MG63 (cell line): ENCODE data around the gene GUCY1A2. TPM values are rescaled to one million over a fixed set of nuclear protein-coding genes. Genes with fewer than 3 reads are reported as not detected.

Experiments
- DNase-seq: peaks from one replicate; pipeline ENCODE4 v3.0.0-alpha.2; 2020
- H3K27me3 ChIP-seq: fragments of 250-450 bp; sonication (Bioruptor Pico); 2 replicates; pipeline ENCODE4 v1.5.1; 2020; ENCODE audit warnings: mild to moderate bottlenecking, moderate library complexity
- H3K36me3 ChIP-seq: fragments of 250-450 bp; sonication (Bioruptor Pico); 2 replicates; pipeline ENCODE4 v1.5.1; 2020; ENCODE audit warnings: mild to moderate bottlenecking, moderate library complexity
- H3K4me3 ChIP-seq: fragments of 250-450 bp; sonication (Bioruptor Pico); 2 replicates; pipeline ENCODE4 v1.5.1; 2020; ENCODE audit warnings: mild to moderate bottlenecking, moderate library complexity
- H3K9me3 ChIP-seq: fragments of 250-450 bp; sonication (Bioruptor Pico); 2 replicates; pipeline ENCODE4 v1.5.1; 2020; ENCODE audit warnings: mild to moderate bottlenecking, moderate library complexity
- total RNA-seq: library from RNA; depleted of rRNA; stranded (reverse); fragments of >200 nt; shearing (Covaris generic); gene quantifications from 2 replicates; pipeline ENCODE4 v1.2.3, GENCODE V29; 2014; ENCODE audit warnings: low replicate concordance

GUCY1A2 gene
- total RNA-seq, 1 experiment from 2014 or later = 3.2 TPM

GRCh38 chr11:106969644-106970355, 48.5 kb downstream of the GUCY1A2 start:
- Histone ChIP-seq H3K9me3 (no peaks in the 10 kb centered on the region), H3K27me3 (no peaks in the 10 kb centered on the region), H3K4me3 (no peak overlapping the region), H3K36me3 (no peaks in the 10 kb centered on the region)
- DNase-seq = no peak

DNA sequence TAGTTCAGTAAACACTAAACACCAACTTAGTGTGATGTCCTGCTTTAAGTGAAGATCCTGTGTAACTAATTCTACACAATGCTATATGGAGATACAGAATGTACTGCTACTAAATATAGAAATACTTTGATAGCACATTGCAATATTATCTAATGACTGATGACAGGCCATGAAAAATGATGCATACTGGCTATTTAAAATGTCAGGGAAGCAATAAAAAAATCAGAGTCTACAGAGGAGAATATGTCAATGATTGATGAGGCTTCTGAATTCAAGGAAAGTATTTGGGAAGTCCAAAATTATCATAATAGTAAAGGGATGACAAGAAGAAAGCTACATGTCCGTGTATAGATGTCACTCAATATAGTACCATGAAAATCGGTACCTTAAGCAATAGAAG, 55.3 kb downstream of the GUCY1A2 start:
- Histone ChIP-seq H3K9me3 (no peaks in the 10 kb centered on the region), H3K4me3 (no peak overlapping the region), H3K36me3 (no peaks in the 10 kb centered on the region), H3K27me3 (no peaks in the 10 kb centered on the region)
- no peak for DNase-seq

GRCh38 chr11:106961518-106961917, 56.8 kb downstream of the GUCY1A2 start:
- no peak overlapping the region for H3K4me3 ChIP-seq
- no peaks in the 10 kb centered on the region for H3K27me3 ChIP-seq
- no peaks in the 10 kb centered on the region for H3K9me3 ChIP-seq
- H3K36me3 ChIP-seq = no peaks in the 10 kb centered on the region
- DNase-seq = no peak

DNA sequence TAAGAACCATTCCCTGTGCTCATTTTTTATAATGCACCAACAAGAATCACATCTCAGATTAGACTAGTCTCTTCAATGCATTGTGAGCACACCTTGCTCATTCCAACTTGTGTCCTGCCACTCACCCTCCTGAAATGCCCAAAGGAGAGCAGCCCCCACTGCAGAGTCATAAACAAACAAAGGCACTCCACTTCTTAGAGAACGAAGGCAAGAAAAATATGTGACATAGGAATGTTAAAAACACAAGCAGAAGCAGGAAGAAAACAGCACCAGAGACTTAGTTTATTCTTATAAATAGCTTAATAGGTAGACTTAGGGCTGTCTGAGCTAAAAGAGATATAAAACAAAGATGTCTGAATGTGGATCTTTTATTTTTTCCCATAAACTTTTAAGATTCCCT, 57.2 kb downstream of the GUCY1A2 start:
- no peak overlapping the region for H3K4me3 ChIP-seq
- H3K27me3 ChIP-seq = no peaks in the 10 kb centered on the region
- H3K36me3 ChIP-seq = no peaks in the 10 kb centered on the region
- no peaks in the 10 kb centered on the region for H3K9me3 ChIP-seq
- DNase-seq = peak; percentile 3

- DNase-seq = no peak
These were observed 58.5 kb downstream of the GUCY1A2 start for GRCh38 chr11:106959800-106960199.

DNA sequence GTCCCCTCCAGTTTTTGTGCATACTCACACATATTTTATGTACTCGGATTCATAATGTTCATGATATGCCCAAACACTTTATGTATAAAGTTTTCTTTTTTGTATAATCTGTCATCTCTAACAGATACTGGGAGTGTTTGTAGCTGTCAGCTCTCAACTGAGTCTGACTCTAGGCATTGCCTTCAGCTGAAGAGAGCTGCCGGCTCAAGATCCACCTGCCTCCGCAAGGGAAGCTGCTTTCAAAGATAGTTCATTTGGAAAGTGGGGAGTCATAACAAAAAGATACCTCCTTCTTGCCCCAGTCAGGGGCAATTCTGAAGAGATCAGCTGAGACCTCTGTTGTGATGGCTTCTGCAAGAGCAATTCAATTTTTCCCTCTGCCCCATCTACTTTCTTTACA, 58.9 kb downstream of the GUCY1A2 start:
- H3K36me3 ChIP-seq = no peaks in the 10 kb centered on the region
- H3K27me3 ChIP-seq = no peaks in the 10 kb centered on the region
- no peaks in the 10 kb centered on the region for H3K9me3 ChIP-seq
- H3K4me3 ChIP-seq = no peak overlapping the region
- no peak for DNase-seq

More at GRCh38 chr11:106959800-106960199, 58.5 kb downstream of the GUCY1A2 start:
- Histone ChIP-seq H3K27me3 (no peaks in the 10 kb centered on the region), H3K9me3 (no peaks in the 10 kb centered on the region), H3K4me3 (no peak overlapping the region), H3K36me3 (no peaks in the 10 kb centered on the region)

DNA sequence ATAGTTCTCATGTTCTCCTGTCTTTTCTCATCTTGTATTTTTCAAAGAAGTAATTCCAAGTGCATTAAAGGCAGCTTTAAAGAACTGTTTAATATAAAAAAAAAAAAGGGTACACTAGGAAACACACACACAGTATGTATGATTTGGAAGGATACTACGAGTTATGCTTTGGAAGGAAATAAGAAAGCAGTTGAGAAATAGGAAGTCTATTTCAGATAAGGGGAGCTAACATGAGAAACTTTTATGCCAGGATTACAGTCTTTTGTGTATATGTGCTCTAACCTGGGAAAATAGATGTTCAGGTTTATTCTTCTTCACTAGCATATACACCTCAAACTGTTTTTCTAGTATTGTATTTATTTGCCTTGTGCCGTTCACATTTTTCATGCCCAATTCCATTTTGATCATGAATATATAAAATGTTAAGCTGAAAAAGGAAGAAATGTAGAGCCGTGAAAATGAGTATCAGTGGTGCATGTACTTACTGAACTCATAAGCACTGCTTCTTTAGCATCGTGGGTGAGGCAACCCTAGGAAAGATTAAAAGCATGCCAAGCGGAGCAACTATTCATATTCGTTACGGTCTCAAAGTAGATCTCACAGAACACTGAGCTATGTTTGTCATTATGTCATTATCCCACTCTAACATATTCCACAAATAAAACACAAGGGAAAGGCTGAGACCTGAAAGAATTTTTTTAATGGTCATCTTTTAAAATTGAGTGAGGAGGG, 59.6 kb downstream of the GUCY1A2 start:
- Histone ChIP-seq H3K9me3 (no peaks in the 10 kb centered on the region), H3K4me3 (no peak overlapping the region), H3K27me3 (no peaks in the 10 kb centered on the region), H3K36me3 (no peaks in the 10 kb centered on the region)
- no peak for DNase-seq

DNA sequence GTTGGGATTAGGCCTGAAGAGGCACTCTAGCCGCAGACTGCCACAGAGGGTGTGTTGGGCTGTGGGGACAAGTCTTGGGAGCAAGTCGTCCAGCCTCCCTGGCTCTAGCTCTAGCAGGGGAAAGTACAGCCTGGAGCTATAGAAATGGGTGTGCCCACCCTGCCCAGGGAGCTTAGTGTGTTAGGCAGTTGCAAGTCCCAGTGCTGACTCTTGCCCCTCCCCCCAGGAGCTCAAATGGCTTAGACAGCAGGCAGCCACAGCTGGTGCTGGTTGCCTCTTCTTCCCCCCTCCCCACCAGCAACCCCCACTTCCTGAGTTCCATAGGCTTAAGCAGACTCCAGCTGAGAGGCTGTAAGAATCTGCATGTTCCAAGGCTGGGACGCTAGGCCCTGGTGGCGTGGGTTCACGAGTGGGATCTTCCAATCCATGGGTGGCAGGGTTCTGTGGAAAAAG, 61.2 kb downstream of the GUCY1A2 start:
- Histone ChIP-seq H3K36me3 (no peaks in the 10 kb centered on the region), H3K9me3 (no peaks in the 10 kb centered on the region), H3K4me3 (no peak overlapping the region)

GRCh38 chr11:106950067-106950491, 68.2 kb downstream of the GUCY1A2 start:
- H3K36me3 ChIP-seq = no peaks in the 10 kb centered on the region
- H3K9me3 ChIP-seq = no peaks in the 10 kb centered on the region
- no peak overlapping the region for H3K4me3 ChIP-seq
- H3K27me3 ChIP-seq = no peaks in the 10 kb centered on the region
- no peak for DNase-seq

More for the DNA sequence above, 61.2 kb downstream of the GUCY1A2 start:
- no peak for DNase-seq
- H3K27me3 ChIP-seq = no peaks in the 10 kb centered on the region

GRCh38 chr11:106943089-106943488, 75.2 kb downstream of the GUCY1A2 start:
- DNase-seq = no peak
- Histone ChIP-seq H3K27me3 (no peaks in the 10 kb centered on the region), H3K9me3 (no peaks in the 10 kb centered on the region), H3K4me3 (no peak overlapping the region), H3K36me3 (no peaks in the 10 kb centered on the region)

- no peak overlapping the region for H3K4me3 ChIP-seq
- no peak for DNase-seq
- H3K36me3 ChIP-seq = no peaks in the 10 kb centered on the region
- H3K9me3 ChIP-seq = no peaks in the 10 kb centered on the region
- H3K27me3 ChIP-seq = no peaks in the 10 kb centered on the region
These were observed 79.1 kb downstream of the GUCY1A2 start for GRCh38 chr11:106939157-106939556.

- Histone ChIP-seq H3K9me3 (no peaks in the 10 kb centered on the region), H3K4me3 (no peak overlapping the region), H3K36me3 (no peaks in the 10 kb centered on the region), H3K27me3 (no peaks in the 10 kb centered on the region)
- DNase-seq = no peak
These were observed 81.2 kb downstream of the GUCY1A2 start for GRCh38 chr11:106937111-106937510.

DNA sequence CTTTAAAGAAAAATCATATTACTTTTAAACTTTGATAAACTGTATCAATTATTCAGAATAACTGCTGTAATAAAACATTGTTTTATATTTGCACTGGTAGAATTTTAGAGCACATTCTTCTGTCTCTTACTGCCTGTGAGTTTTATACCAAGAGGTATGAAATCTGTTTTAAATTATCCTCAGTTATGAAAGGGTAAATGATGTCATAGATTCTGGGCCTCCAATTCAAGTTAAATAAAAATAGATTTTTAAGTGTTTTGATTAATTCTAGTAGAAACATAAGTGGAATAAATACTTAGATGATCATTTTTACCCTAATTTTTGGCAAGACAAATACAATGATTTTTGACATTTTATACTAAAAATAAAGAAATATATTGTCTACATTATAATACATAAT, 93.0 kb downstream of the GUCY1A2 start:
- no peak overlapping the region for H3K4me3 ChIP-seq
- no peaks in the 10 kb centered on the region for H3K36me3 ChIP-seq
- no peaks in the 10 kb centered on the region for H3K27me3 ChIP-seq
- H3K9me3 ChIP-seq = peaks cover 6% of the 10 kb centered on the region
- DNase-seq = no peak

GRCh38 chr11:106920899-106921509, 97.3 kb downstream of the GUCY1A2 start:
- no peak for DNase-seq
- no peaks in the 10 kb centered on the region for H3K27me3 ChIP-seq
- H3K4me3 ChIP-seq = no peak overlapping the region
- H3K36me3 ChIP-seq = no peaks in the 10 kb centered on the region
- no peaks in the 10 kb centered on the region for H3K9me3 ChIP-seq

GRCh38 chr11:106917973-106918372, 100.3 kb downstream of the GUCY1A2 start:
- no peak for DNase-seq
- Histone ChIP-seq H3K4me3 (no peak overlapping the region), H3K9me3 (no peaks in the 10 kb centered on the region), H3K36me3 (no peaks in the 10 kb centered on the region), H3K27me3 (no peaks in the 10 kb centered on the region)

GRCh38 chr11:106914409-106914808, 103.9 kb downstream of the GUCY1A2 start:
- H3K9me3 ChIP-seq = no peaks in the 10 kb centered on the region
- no peak for DNase-seq
- H3K4me3 ChIP-seq = no peak overlapping the region
- H3K36me3 ChIP-seq = no peaks in the 10 kb centered on the region
- no peaks in the 10 kb centered on the region for H3K27me3 ChIP-seq

DNA sequence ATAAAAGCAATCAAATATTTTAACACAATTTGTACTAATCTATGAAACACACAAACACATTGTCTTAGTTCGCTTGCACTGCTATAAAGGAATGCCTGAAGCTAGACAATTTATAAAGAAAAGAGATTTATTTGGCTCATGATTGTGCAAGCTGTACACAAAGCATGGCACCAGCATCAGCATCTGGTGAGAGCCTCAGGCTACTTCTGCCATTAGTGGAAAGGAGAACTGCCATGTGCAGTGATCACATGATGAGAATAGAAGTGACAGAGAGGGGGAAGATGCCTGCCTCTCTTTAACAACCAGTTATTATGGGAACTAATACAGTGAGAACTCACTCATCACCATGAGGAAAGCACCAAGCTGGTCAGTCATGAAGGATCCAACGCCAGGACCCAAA, 105.1 kb downstream of the GUCY1A2 start:
- Histone ChIP-seq H3K36me3 (no peaks in the 10 kb centered on the region), H3K4me3 (no peak overlapping the region), H3K27me3 (no peaks in the 10 kb centered on the region), H3K9me3 (no peaks in the 10 kb centered on the region)
- DNase-seq = no peak
